Motor neuron (in vitro differentiated cells): ENCODE measurements around the gene NUDT3. TPM values are rescaled to one million over a fixed set of nuclear protein-coding genes. Genes with fewer than 3 reads are reported as not detected.

Experiments
- ATAC-seq, 8 experiments: fragments of 200-7000 bp; cut with Tn5 transposase; replicated peaks in 6 of 8; 2 replicates each; pipeline ENCODE4 v1.8.0; 2021; ENCODE audit warnings: mild to moderate bottlenecking in 8 of 8, moderate library complexity in 8 of 8
- H3K27ac ChIP-seq, 2 donors: fragments of 250-450 bp; sonication (Bioruptor Pico); 2 replicates each; pipeline ENCODE4 v1.9.0; 2021; ENCODE audit warnings: antibody characterized with exemption in 2 of 2, mild to moderate bottlenecking in 2 of 2, moderate library complexity in 1 of 2
- H3K4me1 ChIP-seq, 2 donors: fragments of 250-450 bp; sonication (Bioruptor Pico); replicated peaks in 1 of 2; 2 replicates each; pipeline ENCODE4 v1.6.1; 2021; ENCODE audit warnings: antibody characterized with exemption in 2 of 2, mild to moderate bottlenecking in 2 of 2, moderate library complexity in 1 of 2
- H3K4me3 ChIP-seq, 5 donors: fragments of 250-450 bp; sonication (Bioruptor Pico); 2 replicates each; pipeline ENCODE4 v1.9.0; 2021; ENCODE audit warnings: antibody characterized with exemption in 5 of 5, mild to moderate bottlenecking in 5 of 5, moderate library complexity in 4 of 5
- WGBS, 10 experiments: fragments of 450-650 bp; shearing (Covaris generic); methylation state at CpG; one replicate each; pipeline ENCODE4 v1.0.0; 2022; 5-methylcytosine and 5-hydroxymethylcytosine counted together
- in situ Hi-C, 9 experiments: fragments of 400-800 bp; cut with MboI; loops; one replicate each; pipeline ENCODE4 v1.15.0; 2021; ENCODE audit warnings: low sequenced_read_pairs in 9 of 9, low pct_unique_long_range_greater_than_20kb in 2 of 9; ENCODE audit not compliant: unreplicated experiment in 9 of 9
- total RNA-seq, 8 experiments: library from RNA; unstranded; fragments of 300-600 nt; gene quantifications; 2 replicates each; pipeline versions ENCODE4 v1.2.3 to v1.2.4, GENCODE V29; 2022

NUDT3 gene
- total RNA-seq, 8 experiments from 2014 or later = 11.1 to 58.5 (median 36.2) TPM

GRCh38 chr6:34237316-34237721 is 155.2 kb downstream of the NUDT3 start:
- H3K27ac ChIP-seq = peak overlapping the region; percentile 81 to 84
- H3K4me1 ChIP-seq = peaks cover 17 to 26% of the 10 kb centered on the region in 2 donors
- in situ Hi-C loops = loop anchor here in 1 of 9 experiments (25.0 kb wide), 1 partner anchor 175 kb away; no protein-coding TSS in a partner anchor
- no CpG with 5 or more reads among the region's 78 CpGs for WGBS, 10 experiments
- ATAC-seq = peak; percentile 2 to 51 (median 20)
- peak overlapping the region; percentile 46 to 94 (median 70) for H3K4me3 ChIP-seq

DNA sequence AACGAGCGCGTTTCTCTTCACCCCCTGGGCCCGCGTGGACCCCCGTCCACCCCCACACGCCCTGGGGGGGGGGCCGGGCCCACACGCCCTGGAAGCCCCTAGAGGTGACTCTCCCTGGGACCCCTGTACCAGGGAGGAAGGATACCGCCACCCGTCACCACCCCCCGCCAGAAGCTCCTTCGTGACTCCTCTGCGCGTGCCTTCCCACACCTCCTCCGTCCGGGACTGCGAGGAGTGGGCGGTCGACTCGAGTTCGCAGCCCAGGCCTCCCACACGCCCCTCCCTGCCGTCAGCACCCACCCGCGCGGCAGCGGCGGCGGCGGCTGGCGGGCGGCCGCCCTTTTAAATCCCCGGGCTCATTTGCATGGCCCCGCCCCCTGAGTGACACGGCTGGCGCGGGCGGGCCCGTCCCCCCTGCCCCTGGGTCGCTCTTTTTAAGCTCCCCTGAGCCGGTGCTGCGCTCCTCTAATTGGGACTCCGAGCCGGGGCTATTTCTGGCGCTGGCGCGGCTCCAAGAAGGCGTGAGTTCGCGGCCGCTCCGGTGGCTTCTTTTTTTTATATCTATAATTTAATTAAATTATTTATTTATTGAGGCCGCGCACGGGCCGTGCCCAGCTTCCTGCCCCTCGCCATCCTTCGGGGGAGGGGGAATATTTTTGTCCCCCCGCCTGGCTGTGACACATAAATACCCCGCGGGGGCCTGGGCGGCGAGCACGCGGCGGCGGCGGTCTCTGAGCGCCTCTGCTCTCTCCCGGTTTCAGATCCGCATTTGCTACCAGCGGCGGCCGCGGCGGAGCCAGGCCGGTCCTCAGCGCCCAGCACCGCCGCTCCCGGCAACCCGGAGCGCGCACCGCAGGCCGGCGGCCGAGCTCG is 155.8 kb downstream of the NUDT3 start, which contains the start of gene HMGA1:
Gene HMGA1 (plus strand): TSS at position 431 of the 873 bp plus-strand sequence. CDS start 3,908 bp downstream, outside the sequence.
- peak; percentile 61 to 90 (median 68) for ATAC-seq
- peak within 1 kb of the TSS; percentile 46 to 94 (median 70) for H3K4me3 ChIP-seq
- H3K4me1 ChIP-seq = peaks cover 17 to 26% of the 10 kb centered on the region in 2 donors
- 0% methylated on average over 1 to 16 of the region's 91 CpGs; no CpG with 5 or more reads in 5 of the 10 experiments for WGBS, 10 experiments
- H3K27ac ChIP-seq = peak within 1 kb of the TSS; percentile 81 to 84
- in situ Hi-C loops = loop anchor here in 1 of 9 experiments (25.0 kb wide), 1 partner anchor 176 kb away; no protein-coding TSS in a partner anchor

DNA sequence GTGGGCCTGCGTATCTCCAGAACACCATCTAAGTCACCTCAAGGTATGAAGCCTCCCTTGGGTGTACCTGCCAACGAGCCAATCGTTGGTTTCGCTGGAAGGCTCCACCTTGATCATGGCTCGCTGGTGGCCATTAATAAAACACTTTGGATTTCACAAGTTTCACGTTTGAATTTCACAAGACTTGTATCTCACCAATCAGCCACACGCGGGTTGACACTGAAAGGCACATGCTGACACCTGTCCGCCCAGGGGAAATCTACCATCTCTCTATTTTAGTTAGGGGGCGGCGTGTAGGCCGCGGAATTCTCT is 156.4 kb downstream of the NUDT3 start:
- WGBS, 10 experiments = 10 to 60% (median 32%) methylated on average over 2 to 6 of the region's 13 CpGs; no CpG with 5 or more reads in 6 of the 10 experiments
- ATAC-seq = no peak
- Histone ChIP-seq H3K4me3 (peak overlapping the region in 4 of 5 donors; percentile 46 to 94 (median 73)), H3K27ac (peak overlapping the region; percentile 75 to 84), H3K4me1 (peaks cover 17 to 26% of the 10 kb centered on the region in 2 donors)
- in situ Hi-C loops = loop anchor here in 1 of 9 experiments (25.0 kb wide), 1 partner anchor 176 kb away; no protein-coding TSS in a partner anchor

DNA sequence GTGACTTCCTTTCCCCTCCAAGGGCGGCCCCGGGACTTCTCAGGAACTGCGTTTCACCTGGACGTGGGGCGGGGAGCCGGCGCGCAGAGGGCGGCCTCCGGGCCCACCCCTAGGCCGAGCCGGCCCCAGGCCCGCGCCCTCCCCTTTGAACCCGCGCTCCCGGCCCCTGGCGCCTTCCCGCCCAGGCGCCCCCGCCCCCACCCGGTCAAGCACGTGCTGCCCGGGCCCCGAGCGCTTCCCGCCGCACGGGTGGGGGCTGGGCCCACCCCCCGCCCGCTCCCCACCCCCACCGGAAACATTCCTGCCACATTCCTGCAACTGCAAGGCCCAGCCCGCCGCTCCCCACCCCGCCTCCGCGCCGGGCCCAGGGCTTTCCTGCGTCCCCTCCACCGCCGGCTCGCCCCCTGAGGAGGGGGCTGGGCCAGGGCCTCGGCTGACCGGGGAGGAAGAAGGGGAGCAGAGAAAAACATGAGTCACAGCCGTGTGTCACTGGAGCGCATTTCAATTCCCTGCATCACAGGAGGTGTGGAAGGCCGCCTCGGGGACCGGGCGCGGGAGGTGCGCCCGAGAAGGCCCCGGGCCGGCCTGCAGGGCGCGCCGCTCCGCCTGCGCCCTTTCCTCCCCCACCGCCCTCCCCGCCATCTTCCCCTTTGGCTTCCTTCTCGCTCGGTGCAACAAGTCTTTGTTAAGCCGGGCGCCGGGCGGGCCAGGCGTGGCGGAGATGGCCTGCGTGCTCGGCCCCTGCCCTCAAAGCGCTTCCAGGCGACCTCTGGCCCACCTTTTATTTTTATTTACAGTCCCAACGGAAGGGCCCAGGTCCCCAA is 156.9 kb downstream of the NUDT3 start:
- Histone ChIP-seq H3K27ac (peak overlapping the region; percentile 75 to 84), H3K4me3 (peak overlapping the region in 2 of 5 donors; percentile 46 to 94), H3K4me1 (peaks cover 17 to 26% of the 10 kb centered on the region in 2 donors)
- in situ Hi-C loops = loop anchor here in 1 of 9 experiments (25.0 kb wide), 1 partner anchor 177 kb away; no protein-coding TSS in a partner anchor
- ATAC-seq = peak in 7 of 8 experiments; percentile 26 to 66 (median 55)
- 16 to 60% (median 28%) methylated on average over 1 to 5 of the region's 75 CpGs; no CpG with 5 or more reads in 6 of the 10 experiments for WGBS, 10 experiments

DNA sequence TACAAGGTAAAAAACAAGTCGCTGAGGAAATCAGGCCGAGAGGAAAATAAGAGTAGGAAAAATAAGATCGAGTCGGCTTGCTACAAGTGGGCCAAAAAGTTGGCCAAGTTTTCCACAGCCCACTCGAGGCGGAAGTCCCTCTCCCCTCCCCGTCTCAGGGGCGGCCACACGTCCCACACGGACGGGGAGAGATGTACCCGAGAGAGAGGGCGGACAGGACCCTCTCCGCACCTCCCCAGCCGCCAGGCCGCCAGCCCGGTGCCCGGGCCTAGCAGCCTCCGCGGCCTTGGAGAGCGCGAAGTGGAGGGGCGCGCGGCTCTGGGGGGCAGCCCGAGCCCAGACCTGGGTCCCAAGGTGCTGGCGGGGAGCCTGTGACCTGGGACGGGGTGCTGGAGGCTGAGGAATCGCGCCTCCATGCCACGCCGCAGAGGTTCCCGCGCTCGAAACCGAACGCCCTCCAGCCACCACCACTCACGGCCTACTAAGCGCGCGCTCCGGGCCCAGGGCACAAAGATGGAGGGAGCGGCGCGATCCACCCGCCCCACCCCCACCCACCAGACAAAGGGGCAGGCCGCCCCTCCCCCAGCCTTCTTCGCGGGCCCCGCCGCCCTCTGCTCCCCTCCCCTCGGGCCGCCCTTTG is 157.7 kb downstream of the NUDT3 start:
- 17 to 82% (median 60%) methylated on average over 1 to 6 of the region's 53 CpGs; no CpG with 5 or more reads in 3 of the 10 experiments for WGBS, 10 experiments
- peaks cover 17 to 25% of the 10 kb centered on the region in 2 donors for H3K4me1 ChIP-seq
- peak overlapping the region in 1 of 2 donors; percentile 38 for H3K27ac ChIP-seq
- in situ Hi-C loops = loop anchor here in 1 of 9 experiments (25.0 kb wide), 1 partner anchor 178 kb away; no protein-coding TSS in a partner anchor
- ATAC-seq = no peak
- H3K4me3 ChIP-seq = no peak overlapping the region

GRCh38 chr6:34233867-34234266 is 158.6 kb downstream of the NUDT3 start:
- Histone ChIP-seq H3K4me3 (no peak overlapping the region), H3K4me1 (peaks cover 11 to 15% of the 10 kb centered on the region in 2 donors), H3K27ac (no peak overlapping the region)
- in situ Hi-C loops = loop anchor here in 1 of 9 experiments (25.0 kb wide), 1 partner anchor 178 kb away; no protein-coding TSS in a partner anchor
- no peak for ATAC-seq
- 67 to 100% (median 93%) methylated on average over 1 to 4 of the region's 7 CpGs; no CpG with 5 or more reads in 3 of the 10 experiments for WGBS, 10 experiments

DNA sequence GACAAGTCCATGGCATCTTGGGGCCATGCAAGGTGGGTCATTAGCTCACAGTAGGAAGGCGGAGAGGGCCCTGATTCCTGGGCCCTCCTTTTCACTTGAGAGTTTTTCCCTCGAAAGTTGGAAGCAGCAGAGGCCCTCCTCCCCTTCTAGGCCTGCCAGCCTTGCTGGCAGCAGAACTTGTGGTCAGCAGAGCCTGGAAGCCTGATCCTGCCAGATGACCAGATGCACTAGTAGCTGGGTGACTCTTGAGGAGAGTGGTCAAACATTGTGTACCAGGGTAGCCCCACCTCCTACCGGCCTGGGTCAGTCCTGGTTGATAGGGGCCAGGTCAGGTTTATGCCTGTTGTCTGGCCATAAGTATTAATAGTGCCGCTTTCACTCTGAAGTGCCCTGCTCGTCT is 159.6 kb downstream of the NUDT3 start:
- 57 to 96% (median 85%) methylated on average over 1 to 3 of the region's 5 CpGs; no CpG with 5 or more reads in 4 of the 10 experiments for WGBS, 10 experiments
- no peak for ATAC-seq
- in situ Hi-C loops = loop anchor here in 1 of 9 experiments (25.0 kb wide), 1 partner anchor 179 kb away; no protein-coding TSS in a partner anchor
- H3K27ac ChIP-seq = no peak overlapping the region
- H3K4me3 ChIP-seq = no peak overlapping the region
- H3K4me1 ChIP-seq = peaks cover 7 to 9% of the 10 kb centered on the region in 2 donors

GRCh38 chr6:34231566-34232336 is 160.7 kb downstream of the NUDT3 start:
- WGBS, 10 experiments = 78 to 100% (median 95%) methylated on average over 2 to 11 of the region's 17 CpGs; no CpG with 5 or more reads in 1 of the 10 experiments
- ATAC-seq = no peak
- H3K4me3 ChIP-seq = no peak overlapping the region
- no peak overlapping the region for H3K27ac ChIP-seq
- in situ Hi-C loops = loop anchor here in 1 of 9 experiments (25.0 kb wide), 1 partner anchor 181 kb away; no protein-coding TSS in a partner anchor
- H3K4me1 ChIP-seq = peaks cover 11 to 15% of the 10 kb centered on the region in 2 donors

DNA sequence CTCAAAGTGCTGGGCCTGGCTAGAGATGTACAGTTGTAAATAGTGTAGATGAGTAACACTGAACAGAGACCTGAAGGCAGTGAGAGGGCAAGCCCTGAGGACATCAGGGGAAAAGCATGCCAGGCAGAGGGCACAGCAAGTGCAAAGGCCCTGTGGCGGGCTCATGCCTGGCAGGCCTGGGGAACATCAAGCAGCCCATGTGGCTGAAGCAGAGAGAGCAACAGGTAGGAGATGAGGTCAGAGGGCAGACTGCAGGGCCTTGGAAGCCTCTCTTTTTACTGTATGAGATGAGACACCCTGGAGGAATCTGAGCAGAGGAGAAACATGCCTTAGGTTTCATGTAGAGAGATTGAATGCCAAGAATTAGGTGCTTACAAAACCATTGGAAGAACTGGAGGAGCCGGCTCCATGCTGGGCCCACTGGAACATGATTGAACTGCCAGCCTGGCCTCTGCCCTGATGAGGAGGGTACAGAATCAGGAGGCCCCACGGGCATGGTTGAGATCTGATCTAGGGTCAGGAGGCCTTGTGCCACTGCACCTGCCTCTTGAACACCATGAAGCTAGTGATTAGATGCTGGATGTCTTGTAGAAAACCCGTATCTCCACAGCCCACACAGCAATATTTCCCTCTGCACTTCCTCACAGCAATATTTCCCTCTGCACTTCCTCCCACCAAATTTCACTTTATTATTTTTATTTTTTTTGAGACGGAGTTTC is 161.7 kb downstream of the NUDT3 start:
- Histone ChIP-seq H3K27ac (no peak overlapping the region), H3K4me1 (peaks cover 7 to 9% of the 10 kb centered on the region in 2 donors), H3K4me3 (no peak overlapping the region)
- no peak for ATAC-seq
- in situ Hi-C loops = loop anchor here in 1 of 9 experiments (25.0 kb wide), 1 partner anchor 181 kb away; no protein-coding TSS in a partner anchor
- WGBS, 10 experiments = 84 to 100% (median 91%) methylated on average over 1 to 4 of the region's 5 CpGs; no CpG with 5 or more reads in 2 of the 10 experiments

DNA sequence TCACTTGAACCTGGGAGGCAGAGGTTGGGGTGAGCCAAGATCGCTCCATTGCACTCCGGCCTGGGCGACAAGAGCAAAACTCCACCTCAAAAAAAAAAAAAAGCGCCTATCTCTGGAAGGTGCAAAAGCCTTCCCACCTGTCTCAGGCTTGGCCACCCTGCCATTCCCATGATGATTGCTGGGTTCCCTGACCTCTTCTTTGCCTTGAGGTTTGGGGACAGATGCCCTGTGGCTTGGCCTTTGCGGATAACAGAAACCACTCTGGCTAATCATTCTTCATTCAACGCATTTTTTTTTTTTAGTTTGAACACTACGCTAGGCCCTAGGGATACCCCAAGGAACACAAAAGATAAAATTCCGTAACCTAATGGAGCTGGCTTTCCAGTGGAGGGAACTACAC is 162.6 kb downstream of the NUDT3 start:
- ATAC-seq = no peak
- H3K4me3 ChIP-seq = no peak overlapping the region
- H3K27ac ChIP-seq = no peak overlapping the region
- in situ Hi-C loops = loop anchor here in 1 of 9 experiments (25.0 kb wide), 1 partner anchor 182 kb away; no protein-coding TSS in a partner anchor
- WGBS, 10 experiments = 60 to 100% (median 80%) methylated on average over 1 to 6 of the region's 8 CpGs; no CpG with 5 or more reads in 1 of the 10 experiments
- peaks cover 6% of the 10 kb centered on the region in 2 donors for H3K4me1 ChIP-seq
